ENCODE results near the gene PRLR.

DNA sequence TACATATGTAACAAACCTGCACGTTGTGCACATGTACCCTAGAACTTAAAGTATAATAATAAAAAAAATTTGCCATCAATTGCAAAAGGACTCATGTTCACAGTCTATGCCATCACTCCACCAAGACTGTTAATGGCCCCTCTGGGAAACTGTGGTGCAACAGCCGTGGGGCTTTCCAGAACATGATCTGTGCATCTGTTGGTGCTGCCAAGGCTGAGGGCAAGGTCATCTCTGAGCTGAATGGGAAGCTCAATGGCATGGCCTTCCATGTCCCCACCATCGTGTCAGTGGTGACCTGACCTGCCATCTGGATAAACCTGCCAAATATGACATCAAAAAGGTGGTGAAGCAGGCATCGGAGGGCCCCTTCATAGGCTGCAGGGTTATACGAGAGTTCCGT lies 149.2 kb downstream of the PRLR start:
- TF ChIP-seq, protein P1, sequence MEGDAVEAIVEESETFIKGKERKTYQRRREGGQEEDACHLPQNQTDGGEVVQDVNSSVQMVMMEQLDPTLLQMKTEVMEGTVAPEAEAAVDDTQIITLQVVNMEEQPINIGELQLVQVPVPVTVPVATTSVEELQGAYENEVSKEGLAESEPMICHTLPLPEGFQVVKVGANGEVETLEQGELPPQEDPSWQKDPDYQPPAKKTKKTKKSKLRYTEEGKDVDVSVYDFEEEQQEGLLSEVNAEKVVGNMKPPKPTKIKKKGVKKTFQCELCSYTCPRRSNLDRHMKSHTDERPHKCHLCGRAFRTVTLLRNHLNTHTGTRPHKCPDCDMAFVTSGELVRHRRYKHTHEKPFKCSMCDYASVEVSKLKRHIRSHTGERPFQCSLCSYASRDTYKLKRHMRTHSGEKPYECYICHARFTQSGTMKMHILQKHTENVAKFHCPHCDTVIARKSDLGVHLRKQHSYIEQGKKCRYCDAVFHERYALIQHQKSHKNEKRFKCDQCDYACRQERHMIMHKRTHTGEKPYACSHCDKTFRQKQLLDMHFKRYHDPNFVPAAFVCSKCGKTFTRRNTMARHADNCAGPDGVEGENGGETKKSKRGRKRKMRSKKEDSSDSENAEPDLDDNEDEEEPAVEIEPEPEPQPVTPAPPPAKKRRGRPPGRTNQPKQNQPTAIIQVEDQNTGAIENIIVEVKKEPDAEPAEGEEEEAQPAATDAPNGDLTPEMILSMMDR (IDR thresholded peaks at IDR 0.05; ENCODE audit: poor library complexity): no peak
- no peak for TF ChIP-seq EZH2 (IDR thresholded peaks at IDR 0.05; ENCODE audit: borderline replicate concordance)
- no peak for TF ChIP-seq EZH2phosphoT487 (IDR thresholded peaks at IDR 0.05; ENCODE audit: low read depth, severe bottlenecking, unreplicated experiment)

Measured in hepatocyte (in vitro differentiated cells).